CD4-positive, alpha-beta T cell (primary cell): Measurements from ENCODE around the gene OGG1. TPM values are rescaled to one million over a fixed set of nuclear protein-coding genes. Genes with fewer than 3 reads are reported as not detected.

Source experiments
- ATAC-seq: fragments of 200-7000 bp; cut with Tn5 transposase; one replicate; pipeline ENCODE4 v1.10.0; 2022; ENCODE audit warnings: mild to moderate bottlenecking; ENCODE audit not compliant: poor library complexity
- CTCF ChIA-PET: fragments of 350-600 bp; sonication (Branson Sonifier 250); formaldehyde crosslinking; loops from one replicate; lab custom pipeline; 2021; ENCODE audit warnings: antibody characterized with exemption, inconsistent platforms; lab: Charles Lee
- POLR2A ChIA-PET: fragments of 350-600 bp; sonication (Branson Sonifier 250); formaldehyde crosslinking; loops from one replicate; lab custom pipeline; 2021; ENCODE audit warnings: antibody characterized with exemption, inconsistent platforms; lab: Charles Lee
- DNase-seq, 14 experiments: peaks; one replicate each; pipeline ENCODE4 v3.0.0-alpha.2; 2013 to 2020; ENCODE audit warnings: mixed read lengths in 2 of 14
- H3K27ac ChIP-seq, 2 donors: one replicate each; pipeline versions ENCODE4 v1.5.1 to v1.7.0; 2013; ENCODE audit warnings: low read length in 2 of 2, low read depth in 1 of 2, mild to moderate bottlenecking in 1 of 2
- H3K27me3 ChIP-seq, 2 experiments: 1 replicate in 1 of 2; 2 replicates in 1 of 2; pipeline versions ENCODE4 v1.6.1 to v1.7.0; 2013; ENCODE audit warnings: low read length in 2 of 2, control low read depth in 1 of 2, mild to moderate bottlenecking in 1 of 2, moderate library complexity in 1 of 2; ENCODE audit not compliant: insufficient read depth in 2 of 2, control insufficient read depth in 1 of 2
- H3K36me3 ChIP-seq: one replicate; pipeline ENCODE4 v1.6.1; 2013; ENCODE audit warnings: low read length, control low read depth; ENCODE audit not compliant: insufficient read depth
- H3K4me1 ChIP-seq: one replicate; pipeline ENCODE4 v1.6.1; 2013; ENCODE audit warnings: low read length, control low read depth; ENCODE audit not compliant: insufficient read depth
- H3K4me3 ChIP-seq: one replicate; pipeline ENCODE4 v1.5.1; 2013; ENCODE audit warnings: mild to moderate bottlenecking, low read length, moderate library complexity
- H3K9me3 ChIP-seq, 2 experiments: 1 replicate in 1 of 2; 2 replicates in 1 of 2; pipeline versions ENCODE4 v1.6.1 to v1.7.0; 2013; ENCODE audit warnings: low read length in 2 of 2, mild to moderate bottlenecking in 2 of 2, control low read depth in 1 of 2, moderate library complexity in 1 of 2; ENCODE audit not compliant: control insufficient read depth in 1 of 2, insufficient read depth in 1 of 2
- H3K27ac Mint-ChIP-seq: one replicate; pipeline ENCODE4 v1.8.0; 2020; ENCODE audit warnings: mixed read lengths
- H3K27me3 Mint-ChIP-seq: one replicate; pipeline ENCODE4 v1.8.0; 2021; ENCODE audit warnings: mixed read lengths
- H3K36me3 Mint-ChIP-seq: one replicate; pipeline ENCODE4 v1.8.0; 2021; ENCODE audit warnings: low read depth, mixed read lengths
- H3K4me1 Mint-ChIP-seq: one replicate; pipeline ENCODE4 v1.8.0; 2021; ENCODE audit warnings: low read depth, mixed read lengths
- H3K4me3 Mint-ChIP-seq: one replicate; pipeline ENCODE4 v1.8.0; 2020; ENCODE audit warnings: mild to moderate bottlenecking, mixed read lengths
- H3K9me3 Mint-ChIP-seq: one replicate; pipeline ENCODE4 v1.8.0; 2020; ENCODE audit warnings: mixed read lengths
- CTCF ChIP-seq: fragments of 200-600 bp; IDR thresholded peaks from one replicate; pipeline ENCODE4 v1.8.0; 2022; ENCODE audit warnings: antibody characterized with exemption, mild to moderate bottlenecking
- intact Hi-C, 2 experiments: fragments of 100-400 bp; cut with DNase I in 1 of 2; cut with micrococcal nuclease in 1 of 2; formaldehyde crosslinking; loops; one replicate each; pipeline versions ENCODE4 v1.15.1 to v1.9.0; 2023 to 2025; cut with DNase I, micrococcal nuclease
- total RNA-seq, 174 experiments: library from RNA in 2 of 174; stranded (reverse) in 2 of 174; gene quantifications; one replicate each; pipeline ENCODE4 v1.2.3 and lab custom pipeline; 2021 to 2026

The OGG1 gene
- total RNA-seq, 2 experiments from 2014 or later: 7.1 to 8.9 TPM

GRCh38 chr3:9727041-9727595, 22.6 kb upstream of the OGG1 start:
- Histone ChIP-seq H3K27ac (no peak overlapping the region), H3K4me1 (peaks cover 26% of the 10 kb centered on the region), H3K4me3 (peak overlapping the region; percentile 35), H3K9me3 (no peaks in the 10 kb centered on the region), H3K36me3 (no peaks in the 10 kb centered on the region), H3K27me3 (no peaks in the 10 kb centered on the region)
- H3K9me3 Mint-ChIP-seq: no peaks in the 10 kb centered on the region
- no peaks in the 10 kb centered on the region for H3K27me3 Mint-ChIP-seq
- H3K4me1 Mint-ChIP-seq: peaks cover 44% of the 10 kb centered on the region
- peak; percentile 81 for TF ChIP-seq CTCF
- H3K36me3 Mint-ChIP-seq: peaks cover 12% of the 10 kb centered on the region
- peak overlapping the region; percentile 70 for H3K4me3 Mint-ChIP-seq
- ATAC-seq (peak; percentile 27), DNase-seq (peak in 13 of 14 experiments; percentile 38 to 83 (median 49))
- ChIA-PET CTCF (interaction anchor here (0.6 to 1.9 kb wide), 8 partner anchors 9 to 82 kb away, joined by 3 to 9 read pairs (median 4); partner anchors contain the start of genes ARPC4, OGG1 and TADA3), POLR2A (interaction anchor here (1.3 to 1.9 kb wide), 4 partner anchors 23 to 330 kb away, joined by 4 to 10 read pairs (median 7); partner anchors contain the start of genes ARPC4, MTMR14 and OGG1)
- H3K27ac Mint-ChIP-seq: peak overlapping the region; percentile 22
- intact Hi-C loops: loop anchor here (2.0 to 5.0 kb wide), 4 partner anchors 22 to 375 kb away; no protein-coding TSS in a partner anchor

DNA sequence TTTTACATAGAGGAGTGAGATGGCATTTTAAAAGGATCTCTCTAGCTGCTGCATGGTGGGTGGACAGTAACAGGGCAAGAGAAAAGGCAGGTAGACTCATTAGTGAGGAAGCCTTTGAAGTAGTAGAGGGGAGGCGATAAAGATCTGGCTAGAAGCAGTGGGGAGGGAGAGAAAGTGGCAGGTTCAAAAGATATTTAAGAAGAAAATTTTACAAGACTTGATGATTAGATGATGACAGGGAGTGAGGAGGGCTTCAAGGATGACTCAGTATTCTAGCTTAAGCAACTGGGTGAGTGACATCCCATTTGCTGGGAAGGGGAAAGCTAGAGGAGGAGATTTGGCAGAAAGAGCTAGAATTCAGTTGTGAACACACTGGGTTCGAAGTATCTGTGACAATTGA, 22.0 kb upstream of the OGG1 start:
- Histone ChIP-seq H3K9me3 (no peaks in the 10 kb centered on the region), H3K27ac (no peak overlapping the region), H3K4me3 (no peak overlapping the region), H3K36me3 (no peaks in the 10 kb centered on the region), H3K27me3 (no peaks in the 10 kb centered on the region), H3K4me1 (peaks cover 32% of the 10 kb centered on the region)
- no peak for DNase-seq
- Mint-ChIP-seq H3K4me1 (peaks cover 50% of the 10 kb centered on the region), H3K4me3 (peak overlapping the region; percentile 70), H3K27ac (peak overlapping the region; percentile 22), H3K27me3 (no peaks in the 10 kb centered on the region), H3K9me3 (no peaks in the 10 kb centered on the region), H3K36me3 (peaks cover 18% of the 10 kb centered on the region)
- intact Hi-C loops: loop anchor here (2.0 to 5.0 kb wide), 5 partner anchors 23 to 375 kb away; partner anchors contain the start of gene MTMR14 (in 1 of the 2)
- no peak for ATAC-seq
- ChIA-PET POLR2A (interaction anchor here (1.3 to 1.9 kb wide), 4 partner anchors 22 to 331 kb away, joined by 4 to 10 read pairs (median 7); partner anchors contain the start of genes ARPC4, MTMR14 and OGG1), CTCF (interaction anchor here (0.6 to 1.9 kb wide), 6 partner anchors 10 to 81 kb away, joined by 3 to 9 read pairs (median 4); partner anchors contain the start of gene OGG1)
- TF ChIP-seq CTCF: no peak

DNA sequence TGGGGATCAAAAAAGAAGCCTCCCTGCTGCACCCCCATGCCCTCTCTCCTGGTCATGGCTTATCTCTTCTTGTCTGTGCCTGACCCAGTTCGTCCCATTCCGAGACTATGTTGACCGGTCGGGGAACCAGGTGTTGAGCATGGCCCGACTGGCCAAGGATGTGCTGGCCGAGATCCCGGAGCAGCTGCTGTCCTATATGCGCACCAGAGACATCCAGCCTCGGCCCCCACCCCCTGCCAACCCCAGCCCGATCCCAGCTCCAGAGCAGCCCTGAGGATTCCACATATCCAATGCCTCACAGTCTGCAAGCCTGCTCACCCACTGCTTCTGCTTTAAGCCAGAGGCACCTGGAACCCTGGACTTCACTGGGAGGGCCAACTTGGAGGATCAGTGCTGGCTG, 20.3 kb upstream of the OGG1 start:
- peak overlapping the region; percentile 60 for H3K27ac Mint-ChIP-seq
- H3K27me3 Mint-ChIP-seq: no peaks in the 10 kb centered on the region

More for the DNA sequence above, 20.3 kb upstream of the OGG1 start:
- Histone ChIP-seq H3K27me3 (no peaks in the 10 kb centered on the region), H3K4me3 (no peak overlapping the region), H3K4me1 (peaks cover 41% of the 10 kb centered on the region), H3K9me3 (no peaks in the 10 kb centered on the region), H3K36me3 (peaks cover 5% of the 10 kb centered on the region), H3K27ac (no peak overlapping the region)
- ChIA-PET CTCF (no interaction called here), POLR2A (no interaction called here)
- TF ChIP-seq CTCF: no peak
- intact Hi-C loops: loop anchor here (2.0 to 5.0 kb wide), 3 partner anchors 81 to 377 kb away; partner anchors contain the start of gene MTMR14 (in 1 of the 2)
- Mint-ChIP-seq H3K9me3 (no peaks in the 10 kb centered on the region), H3K36me3 (peaks cover 33% of the 10 kb centered on the region), H3K4me1 (peaks cover 66% of the 10 kb centered on the region), H3K4me3 (peak overlapping the region; percentile 70)
- no peak for ATAC-seq
- no peak for DNase-seq
